Liver (tissue), 3 donors: Measurements from ENCODE around the gene VASN.

Experiments used
- ATF3 ChIP-seq: IDR thresholded peaks from 2 replicates; pipeline ENCODE4 v1.6.1; 2016; ENCODE audit warnings: antibody characterized with exemption
- CTCF ChIP-seq: fragments of 150-350 bp; IDR thresholded peaks from 2 replicates; pipeline ENCODE4 v1.5.1; 2017; ENCODE audit warnings: improper control_type of control experiment, low read depth, low read length; ENCODE audit not compliant: missing input control
- FOXA1 ChIP-seq: IDR thresholded peaks from 2 replicates; pipeline ENCODE4 v1.6.1; 2016; ENCODE audit warnings: antibody characterized with exemption
- JUND ChIP-seq, 2 donors: IDR thresholded peaks; 2 replicates each; pipeline ENCODE4 v1.6.1; 2016; ENCODE audit warnings: antibody characterized with exemption in 2 of 2
- RAD21 ChIP-seq, 2 donors: IDR thresholded peaks; 2 replicates each; pipeline ENCODE4 v1.6.1; 2016; ENCODE audit warnings: antibody characterized with exemption in 2 of 2, mild to moderate bottlenecking in 2 of 2
- REST ChIP-seq: IDR thresholded peaks from 2 replicates; pipeline ENCODE4 v1.6.1; 2016; ENCODE audit warnings: antibody characterized with exemption, mild to moderate bottlenecking
- YY1 ChIP-seq: IDR thresholded peaks from 2 replicates; pipeline ENCODE4 v1.6.1; 2016; ENCODE audit warnings: antibody characterized with exemption, mild to moderate bottlenecking
- donor health status: healthy.
- donor health status: healthy.

GRCh38 chr16:4416200-4417032 is 44.8 kb downstream of the VASN start, which contains the start of gene CORO7:
- no peak for TF ChIP-seq CTCF
- TF ChIP-seq REST = no peak
- TF ChIP-seq RAD21 (IDR thresholded peaks at IDR 0.05) = no peak
- TF ChIP-seq YY1 = no peak
- no peak for TF ChIP-seq FOXA1
- no peak for TF ChIP-seq ATF3
- no peak for TF ChIP-seq JUND (IDR thresholded peaks at IDR 0.05)
